Omental fat pad (tissue), 4 donors: ENCODE results near the gene NOC4L. TPM values are rescaled to one million over a fixed set of nuclear protein-coding genes. Genes with fewer than 3 reads are reported as not detected.

Experiments used
- ATAC-seq: fragments of 150-250 bp; one replicate; pipeline ENCODE4 v1.9.1; 2016; ENCODE audit warnings: mild to moderate bottlenecking, moderate library complexity; ENCODE audit not compliant: low FRiP score
- DNase-seq: peaks from one replicate; pipeline ENCODE4 v3.0.0-alpha.2; 2019; ENCODE audit warnings: low spot score
- total RNA-seq, 4 donors: library from RNA; depleted of rRNA; stranded (reverse); fragments of >200 nt; gene quantifications; one replicate each; pipeline ENCODE4 v1.1.0, GENCODE V29; 2016
- TF ChIP-seq, protein P1 (sequence below), 3 donors: fragments of 450-650 bp; IDR thresholded peaks; one replicate each; pipeline ENCODE4 v1.5.1; 2016 to 2017; ENCODE audit warnings: antibody characterized with exemption in 3 of 3, mild to moderate bottlenecking in 3 of 3, moderate library complexity in 2 of 3

NOC4L gene
- total RNA-seq, 4 donors from 2014 or later = 6.4 to 16.1 (median 9.3) TPM

GRCh38 chr12:132164426-132164825 lies 20.2 kb downstream of the NOC4L start:
- ATAC-seq = no peak
- TF ChIP-seq, protein P1, sequence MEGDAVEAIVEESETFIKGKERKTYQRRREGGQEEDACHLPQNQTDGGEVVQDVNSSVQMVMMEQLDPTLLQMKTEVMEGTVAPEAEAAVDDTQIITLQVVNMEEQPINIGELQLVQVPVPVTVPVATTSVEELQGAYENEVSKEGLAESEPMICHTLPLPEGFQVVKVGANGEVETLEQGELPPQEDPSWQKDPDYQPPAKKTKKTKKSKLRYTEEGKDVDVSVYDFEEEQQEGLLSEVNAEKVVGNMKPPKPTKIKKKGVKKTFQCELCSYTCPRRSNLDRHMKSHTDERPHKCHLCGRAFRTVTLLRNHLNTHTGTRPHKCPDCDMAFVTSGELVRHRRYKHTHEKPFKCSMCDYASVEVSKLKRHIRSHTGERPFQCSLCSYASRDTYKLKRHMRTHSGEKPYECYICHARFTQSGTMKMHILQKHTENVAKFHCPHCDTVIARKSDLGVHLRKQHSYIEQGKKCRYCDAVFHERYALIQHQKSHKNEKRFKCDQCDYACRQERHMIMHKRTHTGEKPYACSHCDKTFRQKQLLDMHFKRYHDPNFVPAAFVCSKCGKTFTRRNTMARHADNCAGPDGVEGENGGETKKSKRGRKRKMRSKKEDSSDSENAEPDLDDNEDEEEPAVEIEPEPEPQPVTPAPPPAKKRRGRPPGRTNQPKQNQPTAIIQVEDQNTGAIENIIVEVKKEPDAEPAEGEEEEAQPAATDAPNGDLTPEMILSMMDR (IDR thresholded peaks at IDR 0.05) = no peak
- no peak for DNase-seq

GRCh38 chr12:132165584-132165983 lies 21.3 kb downstream of the NOC4L start:
- ATAC-seq (no peak), DNase-seq (no peak)
- TF ChIP-seq, protein P1 (IDR thresholded peaks at IDR 0.05) = no peak

DNA sequence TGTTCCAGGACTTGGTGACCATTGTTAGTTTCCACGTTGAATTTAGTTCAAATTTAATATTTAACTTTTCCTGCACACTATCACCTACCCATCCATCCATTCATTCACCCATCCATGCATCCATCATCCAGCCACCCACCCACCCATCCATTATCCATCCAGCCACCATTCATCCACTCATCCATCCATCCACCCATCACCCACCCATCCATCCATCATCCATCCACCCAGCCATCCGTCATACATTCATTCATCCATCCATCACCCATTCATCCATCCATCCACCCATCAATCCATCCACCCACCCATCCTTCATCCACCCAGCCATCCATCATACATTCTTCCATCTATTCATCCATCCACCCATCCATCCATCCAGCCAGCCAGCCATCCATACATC lies 21.8 kb downstream of the NOC4L start:
- TF ChIP-seq, protein P1 (IDR thresholded peaks at IDR 0.05) = no peak
- ATAC-seq (no peak), DNase-seq (no peak)

DNA sequence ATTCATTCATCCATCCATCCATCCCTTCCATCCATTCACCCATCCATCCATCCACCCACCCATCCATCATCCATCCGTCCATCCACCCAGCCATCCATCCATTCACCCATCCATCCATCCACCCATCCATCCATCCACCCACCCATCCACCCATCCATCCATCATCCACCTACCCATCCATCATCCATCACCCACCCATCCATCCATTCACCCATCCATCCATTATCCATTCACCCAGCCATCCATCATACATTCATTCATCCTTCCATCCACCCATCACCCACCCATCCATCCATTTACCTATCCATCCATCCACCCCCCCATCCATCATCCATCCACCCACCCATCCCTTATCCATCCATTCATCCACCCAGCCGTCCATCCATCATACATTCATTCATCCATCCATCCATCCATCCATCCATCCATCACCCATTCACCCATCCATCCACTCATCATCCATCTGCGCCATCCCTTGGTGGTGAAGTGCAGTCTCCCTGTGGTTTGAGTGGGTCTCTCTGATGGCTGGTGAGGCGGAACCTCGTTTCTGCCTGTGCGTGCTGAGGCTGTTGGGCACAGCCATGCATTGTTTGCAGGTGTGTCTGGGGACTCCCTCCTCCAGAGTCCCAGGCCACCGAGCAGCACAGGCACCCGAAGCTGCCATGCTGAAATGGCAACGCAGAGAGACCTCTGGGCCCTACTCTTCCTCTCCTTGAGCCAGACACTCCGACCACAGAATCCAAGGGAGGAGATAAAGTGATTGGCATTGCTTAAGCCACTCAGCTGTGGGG lies 22.7 kb downstream of the NOC4L start:
- ATAC-seq (no peak), DNase-seq (no peak)
- TF ChIP-seq, protein P1 (IDR thresholded peaks at IDR 0.05) = no peak

- no peak for DNase-seq
- TF ChIP-seq, protein P1 (IDR thresholded peaks at IDR 0.05) = no peak
Observed at GRCh38 chr12:132167611-132168310, 23.5 kb downstream of the NOC4L start.

GRCh38 chr12:132168311-132169031 lies 24.2 kb downstream of the NOC4L start:
- TF ChIP-seq, protein P1 (IDR thresholded peaks at IDR 0.05) = no peak
- no peak for ATAC-seq
- no peak for DNase-seq

More at GRCh38 chr12:132167611-132168310, 23.5 kb downstream of the NOC4L start:
- ATAC-seq = no peak
